ENCODE results near the gene RAI1. TPM values are rescaled to one million over a fixed set of nuclear protein-coding genes. Genes with fewer than 3 reads are reported as not detected.
A peak's percentile ranks its signal among the peaks of the same experiment; 100 is the strongest.

Gene RAI1
- total RNA-seq, 2 donors from 2014 or later: 35.9 to 42.9 TPM

- Histone ChIP-seq H3K9me3 (ENCODE audit: control insufficient read depth, low read length) (no peaks in the 10 kb centered on the region), H3K4me3 (ENCODE audit: low read length) (no peak overlapping the region), H3K27me3 (ENCODE audit: control insufficient read depth, insufficient read depth, low read length, poor library complexity, severe bottlenecking) (no peaks in the 10 kb centered on the region), H3K9ac (ENCODE audit: extremely low read depth, low read length, poor library complexity, severe bottlenecking) (no peak overlapping the region), H3K27ac (ENCODE audit: low read depth, low read length) (no peak overlapping the region), H3K36me3 (ENCODE audit: control insufficient read depth, insufficient read depth, low read length) (peaks cover 3% of the 10 kb centered on the region), H3K4me1 (ENCODE audit: control insufficient read depth, insufficient read depth, low read length) (no peaks in the 10 kb centered on the region)
- H3K9me3 Mint-ChIP-seq: no peaks in the 10 kb centered on the region
- no peak overlapping the region for H3K27ac Mint-ChIP-seq
- peaks cover 5% of the 10 kb centered on the region for H3K4me1 Mint-ChIP-seq
- no peaks in the 10 kb centered on the region for H3K36me3 Mint-ChIP-seq (ENCODE audit: low read depth)
- no peak for TF ChIP-seq CTCF (conservative IDR thresholded peaks at IDR 0.05)
- H3K4me3 Mint-ChIP-seq: no peak overlapping the region
- 76 to 85% methylated on average over 3 of the region's 3 CpGs for WGBS, 2 experiments (ENCODE audit: insufficient coverage in 1 of 2, insufficient read length in 1 of 2)
- peaks cover 3% of the 10 kb centered on the region for H3K27me3 Mint-ChIP-seq (ENCODE audit: insufficient read depth)
- DNase-seq: no peak
Measured at GRCh38 chr17:17772231-17772630, 91.0 kb downstream of the RAI1 start.

- Mint-ChIP-seq H3K36me3 (ENCODE audit: low read depth) (no peaks in the 10 kb centered on the region), H3K9me3 (no peaks in the 10 kb centered on the region), H3K27ac (no peak overlapping the region), H3K4me3 (no peak overlapping the region), H3K27me3 (ENCODE audit: insufficient read depth) (peaks cover 3% of the 10 kb centered on the region), H3K4me1 (peaks cover 9% of the 10 kb centered on the region)
- H3K36me3 ChIP-seq (ENCODE audit: control insufficient read depth, insufficient read depth, low read length): peaks cover 3% of the 10 kb centered on the region
- H3K9ac ChIP-seq (ENCODE audit: extremely low read depth, low read length, poor library complexity, severe bottlenecking): no peak overlapping the region
- peak; percentile 44 for TF ChIP-seq CTCF (conservative IDR thresholded peaks at IDR 0.05)
- no peak overlapping the region for H3K4me3 ChIP-seq (ENCODE audit: low read length)
- H3K27ac ChIP-seq (ENCODE audit: low read depth, low read length): no peak overlapping the region
- no peaks in the 10 kb centered on the region for H3K9me3 ChIP-seq (ENCODE audit: control insufficient read depth, low read length)
- WGBS, 2 experiments (ENCODE audit: insufficient coverage in 1 of 2, insufficient read length in 1 of 2): 93% methylated on average over 20 to 21 of the region's 21 CpGs
- DNase-seq: no peak
- H3K4me1 ChIP-seq (ENCODE audit: control insufficient read depth, insufficient read depth, low read length): peaks cover 12% of the 10 kb centered on the region
- H3K27me3 ChIP-seq (ENCODE audit: control insufficient read depth, insufficient read depth, low read length, poor library complexity, severe bottlenecking): no peaks in the 10 kb centered on the region
Measured at GRCh38 chr17:17774009-17774881, 93.0 kb downstream of the RAI1 start.

GRCh38 chr17:17776889-17777288 is 95.6 kb downstream of the RAI1 start:
- no peak overlapping the region for H3K9ac ChIP-seq (ENCODE audit: extremely low read depth, low read length, poor library complexity, severe bottlenecking)
- peaks cover 18% of the 10 kb centered on the region for H3K4me1 ChIP-seq (ENCODE audit: control insufficient read depth, insufficient read depth, low read length)
- Mint-ChIP-seq H3K4me1 (peaks cover 18% of the 10 kb centered on the region), H3K4me3 (no peak overlapping the region), H3K9me3 (no peaks in the 10 kb centered on the region), H3K27ac (no peak overlapping the region), H3K36me3 (ENCODE audit: low read depth) (no peaks in the 10 kb centered on the region), H3K27me3 (ENCODE audit: insufficient read depth) (peaks cover 3% of the 10 kb centered on the region)
- H3K27me3 ChIP-seq (ENCODE audit: control insufficient read depth, insufficient read depth, low read length, poor library complexity, severe bottlenecking): no peaks in the 10 kb centered on the region
- no peak overlapping the region for H3K4me3 ChIP-seq (ENCODE audit: low read length)
- 88 to 95% methylated on average over 3 of the region's 3 CpGs for WGBS, 2 experiments (ENCODE audit: insufficient coverage in 1 of 2, insufficient read length in 1 of 2)
- H3K36me3 ChIP-seq (ENCODE audit: control insufficient read depth, insufficient read depth, low read length): peaks cover 3% of the 10 kb centered on the region
- H3K9me3 ChIP-seq (ENCODE audit: control insufficient read depth, low read length): no peaks in the 10 kb centered on the region
- no peak for TF ChIP-seq CTCF (conservative IDR thresholded peaks at IDR 0.05)
- no peak overlapping the region for H3K27ac ChIP-seq (ENCODE audit: low read depth, low read length)
- DNase-seq: no peak

Measured in endodermal cell (in vitro differentiated cells).